ENCODE data around the gene SEMA5A. TPM values are rescaled to one million over a fixed set of nuclear protein-coding genes. Genes with fewer than 3 reads are reported as not detected.

The SEMA5A gene
- total and polyA plus RNA-seq, 11 donors: 4.6 to 71.5 (median 33.8) TPM

GRCh38 chr5:9054322-9054721 lies 491.6 kb downstream of the SEMA5A start:
- TF ChIP-seq CTCF (IDR thresholded peaks at IDR 0.05) (no peak), POLR2A (IDR thresholded peaks at IDR 0.05) (no peak)
- intact Hi-C loops (cut with DNase I): no loop called here
- no peak for DNase-seq
- Histone ChIP-seq H3K4me3 (no peak overlapping the region), H3K36me3 (peaks cover 0 to 38% (median 6%) of the 10 kb centered on the region in 9 donors), H3K9me3 (no peaks in the 10 kb centered on the region), H3K4me1 (peaks cover 0 to 10% (median 1%) of the 10 kb centered on the region in 12 donors), H3K27ac (no peak overlapping the region), H3K27me3 (no peaks in the 10 kb centered on the region)
- 74 to 82% (median 74%) methylated on average over 6 of the region's 6 CpGs for WGBS, 4 donors
- no peak for ATAC-seq

DNA sequence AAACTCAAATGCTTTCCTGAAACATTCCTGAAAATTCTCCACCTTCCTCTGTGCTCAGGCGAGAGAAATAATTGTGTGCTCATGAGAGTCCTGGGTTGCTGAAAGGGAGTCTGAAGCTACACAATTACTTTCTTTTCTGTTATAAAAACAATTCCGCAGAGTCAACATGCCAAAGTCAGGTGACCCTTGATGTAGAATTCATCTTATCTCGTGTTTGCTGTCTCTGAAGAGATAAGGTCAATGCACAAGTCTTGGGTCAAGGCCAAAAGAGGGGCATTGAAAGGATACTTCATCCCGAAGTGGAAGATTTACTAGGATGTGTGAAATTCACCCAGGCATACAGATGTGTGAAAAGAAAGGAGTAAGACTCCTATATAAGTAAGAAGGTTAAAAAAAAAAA lies 493.5 kb downstream of the SEMA5A start:
- intact Hi-C loops (cut with DNase I): no loop called here

GRCh38 chr5:9051779-9052178 lies 494.1 kb downstream of the SEMA5A start:
- Histone ChIP-seq H3K4me1 (peaks cover 0 to 20% (median 7%) of the 10 kb centered on the region in 12 donors), H3K9me3 (no peaks in the 10 kb centered on the region), H3K4me3 (no peak overlapping the region), H3K27ac (no peak overlapping the region), H3K27me3 (no peaks in the 10 kb centered on the region), H3K36me3 (peaks cover 0 to 45% (median 6%) of the 10 kb centered on the region in 9 donors)
- intact Hi-C loops (cut with DNase I): no loop called here
- no peak for ATAC-seq
- no peak for TF ChIP-seq POLR2A (IDR thresholded peaks at IDR 0.05)
- no peak for TF ChIP-seq CTCF (IDR thresholded peaks at IDR 0.05)
- DNase-seq: no peak
- WGBS, 4 donors: 88 to 96% (median 93%) methylated on average over 11 of the region's 11 CpGs

More for the DNA sequence above, 493.5 kb downstream of the SEMA5A start:
- TF ChIP-seq CTCF (IDR thresholded peaks at IDR 0.05): no peak
- TF ChIP-seq POLR2A (IDR thresholded peaks at IDR 0.05): no peak
- ATAC-seq: no peak
- H3K27ac ChIP-seq: no peak overlapping the region
- H3K4me3 ChIP-seq: no peak overlapping the region
- no peaks in the 10 kb centered on the region for H3K9me3 ChIP-seq
- H3K4me1 ChIP-seq: peaks cover 0 to 13% (median 3%) of the 10 kb centered on the region in 12 donors
- H3K27me3 ChIP-seq: no peaks in the 10 kb centered on the region
- WGBS, 4 donors: 37 to 55% (median 40%) methylated on average over 4 of the region's 4 CpGs
- no peak for DNase-seq
- H3K36me3 ChIP-seq: peaks cover 0 to 45% (median 6%) of the 10 kb centered on the region in 9 donors

DNA sequence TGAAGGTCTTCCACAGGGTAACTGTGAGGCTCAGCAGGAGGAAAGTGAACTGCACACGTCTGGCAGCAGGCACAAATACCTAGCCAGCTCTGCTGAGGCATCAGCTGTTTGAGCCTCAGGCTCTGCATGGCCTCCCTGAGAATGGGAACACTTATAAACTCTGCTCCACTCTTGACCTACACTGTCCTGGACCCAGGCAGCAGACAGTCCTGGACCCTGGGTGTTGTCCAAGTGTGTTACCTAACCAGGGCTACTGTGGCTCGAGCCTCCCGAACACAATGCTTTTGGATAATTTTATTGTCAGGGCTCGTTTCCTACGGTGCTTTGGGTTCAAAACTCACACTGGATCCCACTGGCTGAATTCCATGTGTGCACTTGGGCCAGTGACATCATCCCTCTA lies 497.9 kb downstream of the SEMA5A start:
- ATAC-seq (peak in 2 of 4 donors; percentile 21 to 27), DNase-seq (no peak)
- Histone ChIP-seq H3K4me3 (no peak overlapping the region), H3K9me3 (no peaks in the 10 kb centered on the region), H3K4me1 (peaks cover 0 to 16% (median 9%) of the 10 kb centered on the region in 12 donors), H3K27ac (peak overlapping the region in 1 of 12 donors; percentile 5), H3K36me3 (peaks cover 0 to 57% (median 6%) of the 10 kb centered on the region in 9 donors), H3K27me3 (no peaks in the 10 kb centered on the region)
- 73 to 85% (median 77%) methylated on average over 5 of the region's 5 CpGs for WGBS, 4 donors
- TF ChIP-seq CTCF (IDR thresholded peaks at IDR 0.05): no peak
- no peak for TF ChIP-seq POLR2A (IDR thresholded peaks at IDR 0.05)
- intact Hi-C loops (cut with DNase I): no loop called here
